Brain microvascular endothelial cell (primary cell): ENCODE results near the gene SALL3.
"Not testable (repeated sequence)": the region's sequence is repeated elsewhere in the genome, so short reads cannot be mapped to it uniquely, and the experiment has no call there.

ENCODE experiments used
- DNase-seq: peaks from one replicate; pipeline ENCODE4 v3.0.0-alpha.2; 2020
- H3K27ac ChIP-seq: fragments of 250-450 bp; sonication (Bioruptor Pico); 2 replicates; pipeline ENCODE4 v1.5.1; 2020; ENCODE audit warnings: mild to moderate bottlenecking, moderate library complexity
- H3K27me3 ChIP-seq: fragments of 250-450 bp; sonication (Bioruptor Pico); replicated peaks from 2 replicates; pipeline ENCODE4 v1.5.1; 2020; ENCODE audit warnings: mild to moderate bottlenecking
- H3K36me3 ChIP-seq: fragments of 250-450 bp; sonication (Bioruptor Pico); replicated peaks from 2 replicates; pipeline ENCODE4 v1.5.1; 2020; ENCODE audit warnings: mild to moderate bottlenecking
- H3K4me3 ChIP-seq: 2 replicates; pipeline ENCODE4 v1.5.1; 2011; ENCODE audit warnings: low read depth, mild to moderate bottlenecking, control low read depth, low read length, moderate library complexity
- in situ Hi-C: cut with HindIII; loops from 2 replicates; pipeline ENCODE4 v1.10.0; 2017; ENCODE audit warnings: low sequenced_read_pairs, low pct_ligation_motif_present
- TF ChIP-seq, protein P1 (sequence below): IDR thresholded peaks from 2 replicates; pipeline ENCODE4 v1.5.1; 2011; ENCODE audit warnings: low read depth, mild to moderate bottlenecking, moderate library complexity, low read length, control low read depth, inconsistent platforms; ENCODE audit errors: missing control alignments

Gene SALL3

DNA sequence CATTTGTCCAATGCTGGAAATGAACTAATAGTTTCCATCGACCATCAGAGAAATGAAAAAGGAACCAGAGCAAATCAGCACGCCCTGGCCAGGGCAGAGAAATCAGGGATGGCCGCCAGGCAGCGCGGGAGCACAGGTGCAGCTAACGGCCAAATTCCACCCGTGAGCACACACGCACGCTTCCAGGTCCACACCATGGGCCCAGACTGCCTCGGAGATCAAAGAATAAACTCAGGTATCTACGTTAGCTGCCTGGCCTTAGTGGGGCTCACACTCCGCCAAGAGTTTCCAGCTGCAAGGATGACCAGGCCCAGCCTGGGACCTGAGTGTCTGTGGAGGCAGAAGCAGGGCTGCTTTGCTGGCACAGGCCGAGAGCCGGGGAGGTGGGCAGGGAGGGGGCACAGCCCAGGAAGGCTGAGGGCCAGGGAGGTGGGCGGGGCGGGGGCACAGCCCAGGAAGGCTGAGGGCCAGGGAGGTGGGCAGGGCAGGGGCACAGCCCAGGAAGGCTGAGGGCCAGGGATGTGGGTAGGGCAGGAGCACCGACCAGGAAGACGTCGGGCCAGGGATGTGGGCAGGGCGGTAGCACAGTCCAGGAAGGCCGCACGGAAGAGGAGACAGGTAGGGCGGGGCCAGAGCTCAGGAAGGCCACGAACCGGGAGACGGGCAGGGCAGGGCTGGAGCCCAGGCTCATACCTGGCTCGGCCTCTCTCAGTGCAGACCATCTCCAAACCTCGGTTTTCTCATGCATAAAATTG is 43.2 kb upstream of the SALL3 start:
- in situ Hi-C loops, result no loop called here
- no peaks in the 10 kb centered on the region for H3K27me3 ChIP-seq
- H3K27ac ChIP-seq, result no peak overlapping the region
- H3K36me3 ChIP-seq, result no peaks in the 10 kb centered on the region
- DNase-seq, result no peak
- no peak overlapping the region for H3K4me3 ChIP-seq
- TF ChIP-seq, protein P1, sequence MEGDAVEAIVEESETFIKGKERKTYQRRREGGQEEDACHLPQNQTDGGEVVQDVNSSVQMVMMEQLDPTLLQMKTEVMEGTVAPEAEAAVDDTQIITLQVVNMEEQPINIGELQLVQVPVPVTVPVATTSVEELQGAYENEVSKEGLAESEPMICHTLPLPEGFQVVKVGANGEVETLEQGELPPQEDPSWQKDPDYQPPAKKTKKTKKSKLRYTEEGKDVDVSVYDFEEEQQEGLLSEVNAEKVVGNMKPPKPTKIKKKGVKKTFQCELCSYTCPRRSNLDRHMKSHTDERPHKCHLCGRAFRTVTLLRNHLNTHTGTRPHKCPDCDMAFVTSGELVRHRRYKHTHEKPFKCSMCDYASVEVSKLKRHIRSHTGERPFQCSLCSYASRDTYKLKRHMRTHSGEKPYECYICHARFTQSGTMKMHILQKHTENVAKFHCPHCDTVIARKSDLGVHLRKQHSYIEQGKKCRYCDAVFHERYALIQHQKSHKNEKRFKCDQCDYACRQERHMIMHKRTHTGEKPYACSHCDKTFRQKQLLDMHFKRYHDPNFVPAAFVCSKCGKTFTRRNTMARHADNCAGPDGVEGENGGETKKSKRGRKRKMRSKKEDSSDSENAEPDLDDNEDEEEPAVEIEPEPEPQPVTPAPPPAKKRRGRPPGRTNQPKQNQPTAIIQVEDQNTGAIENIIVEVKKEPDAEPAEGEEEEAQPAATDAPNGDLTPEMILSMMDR, result no peak

DNA sequence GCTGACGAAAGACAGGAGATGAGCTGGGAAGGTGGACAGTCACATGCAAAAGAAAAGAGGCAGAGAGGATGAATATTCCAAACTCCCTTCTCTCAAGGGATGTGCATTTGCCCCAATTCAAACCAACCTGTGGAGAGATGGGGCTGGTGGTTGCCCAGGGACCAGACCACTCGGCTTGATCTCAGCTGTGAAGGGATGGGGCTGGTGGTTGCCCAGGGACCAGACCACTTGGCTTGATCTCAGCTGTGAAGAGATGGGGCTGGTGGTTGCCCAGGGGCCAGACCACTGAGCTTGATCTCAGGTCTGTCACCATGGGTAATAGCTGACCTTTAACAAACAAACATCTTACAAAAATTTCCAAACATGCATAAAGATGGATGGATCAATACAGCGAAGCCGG is 42.5 kb upstream of the SALL3 start:
- Histone ChIP-seq H3K27me3 (no peaks in the 10 kb centered on the region), H3K4me3 (no peak overlapping the region), H3K27ac (no peak overlapping the region), H3K36me3 (no peaks in the 10 kb centered on the region)
- in situ Hi-C loops, result no loop called here
- TF ChIP-seq, protein P1, result no peak
- DNase-seq, result no peak

DNA sequence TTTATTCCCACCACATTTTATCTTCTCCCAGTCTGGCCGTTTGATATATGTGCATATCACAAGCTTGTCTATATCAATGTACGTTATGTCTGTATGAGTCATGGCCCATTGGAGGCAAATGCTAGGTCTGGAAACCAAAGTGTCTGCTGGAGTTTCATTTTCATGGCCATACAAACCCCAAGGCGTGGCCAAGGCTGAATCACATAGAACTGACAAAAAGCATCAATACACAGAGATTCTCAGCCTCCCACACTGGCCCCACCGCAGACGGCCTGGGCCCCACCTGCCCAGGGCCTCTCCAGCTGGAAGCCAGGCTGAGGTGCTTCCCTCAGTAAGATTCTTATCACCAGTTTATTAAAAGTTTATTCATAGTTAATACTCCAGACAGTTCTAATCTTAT is 40.5 kb upstream of the SALL3 start:
- in situ Hi-C loops, result no loop called here
- DNase-seq, result no peak
- TF ChIP-seq, protein P1, result no peak

DNA sequence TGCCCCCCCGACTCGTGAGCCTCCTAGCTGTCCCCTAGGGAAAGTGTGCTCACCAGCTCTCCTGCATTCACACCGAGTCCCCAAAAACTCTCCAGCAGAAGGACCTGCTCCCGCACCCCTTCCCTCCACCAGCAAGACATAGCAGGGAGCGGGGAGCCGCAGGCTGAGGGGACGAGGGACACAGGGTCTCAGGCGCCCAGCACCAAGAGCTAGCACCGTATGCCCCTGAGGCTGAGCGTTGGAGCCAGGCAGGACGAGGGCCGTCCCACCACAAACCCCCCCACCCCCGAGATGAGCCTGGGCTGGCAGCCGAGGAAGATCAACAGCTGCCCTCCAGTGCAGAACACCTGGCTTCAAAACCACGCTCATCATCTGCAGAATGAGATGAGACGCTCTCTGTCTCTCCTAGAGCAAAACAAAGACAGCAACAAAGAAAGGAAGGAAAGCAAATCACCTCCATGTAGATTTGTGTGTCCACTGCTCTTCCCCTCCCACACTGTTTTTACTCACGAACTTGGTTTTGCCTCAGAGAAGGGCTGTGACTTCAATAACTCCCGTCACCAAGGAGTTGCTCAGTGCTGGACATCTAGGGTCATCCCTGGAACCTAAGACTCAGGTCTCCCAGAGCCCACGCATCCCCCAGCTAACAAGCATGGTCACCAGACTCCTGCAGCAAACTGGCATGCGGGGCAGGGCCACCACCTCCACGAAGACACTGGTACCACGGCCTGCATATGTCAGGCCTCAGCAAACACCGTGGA is 39.7 kb upstream of the SALL3 start:
- Histone ChIP-seq H3K36me3 (no peaks in the 10 kb centered on the region), H3K4me3 (no peak overlapping the region), H3K27ac (no peak overlapping the region), H3K27me3 (no peaks in the 10 kb centered on the region)
- in situ Hi-C loops, result no loop called here
- no peak for DNase-seq
- TF ChIP-seq, protein P1, result no peak

More for the DNA sequence above, 40.5 kb upstream of the SALL3 start:
- Histone ChIP-seq H3K4me3 (no peak overlapping the region), H3K27ac (no peak overlapping the region), H3K27me3 (no peaks in the 10 kb centered on the region), H3K36me3 (no peaks in the 10 kb centered on the region)

DNA sequence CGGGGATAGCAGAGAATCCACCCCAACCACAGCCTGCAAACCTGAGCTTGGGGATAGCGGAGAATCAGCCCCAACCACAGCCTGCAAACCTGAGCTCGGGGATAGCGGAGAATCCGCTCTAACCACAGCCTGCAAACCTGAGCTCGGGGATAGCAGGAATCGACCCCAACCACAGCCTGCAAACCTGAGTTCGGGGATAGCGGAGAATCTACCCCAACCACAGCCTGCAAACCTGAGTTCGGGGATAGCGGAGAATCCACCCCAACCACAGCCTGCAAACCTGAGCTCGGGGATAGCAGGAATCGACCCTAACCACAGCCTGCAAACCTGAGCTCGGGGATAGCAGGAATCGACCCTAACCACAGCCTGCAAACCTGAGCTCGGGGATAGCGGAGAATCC is 37.4 kb upstream of the SALL3 start:
- in situ Hi-C loops, H3K27me3 ChIP-seq, H3K4me3 ChIP-seq, H3K36me3 ChIP-seq, DNase-seq, H3K27ac ChIP-seq: not testable (repeated sequence)

DNA sequence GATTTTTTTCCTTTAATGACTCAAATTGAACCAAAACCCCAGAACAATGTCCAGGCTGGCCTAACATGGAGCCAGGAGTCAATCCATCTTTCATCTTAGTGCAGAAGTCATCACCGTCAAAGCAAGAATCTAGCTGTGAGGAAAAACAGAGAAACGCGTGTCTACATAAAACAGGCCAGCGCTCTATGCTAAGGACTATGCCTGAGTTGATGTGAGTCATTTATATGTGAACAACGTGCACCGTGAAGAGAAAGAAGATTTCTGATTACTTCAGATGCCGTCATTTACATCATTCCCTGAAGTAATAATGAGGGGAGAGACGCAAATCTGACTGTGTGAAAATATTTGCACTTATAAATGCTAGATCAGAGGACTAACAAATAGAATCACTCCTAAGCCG is 34.0 kb upstream of the SALL3 start:
- TF ChIP-seq, protein P1, result no peak
- in situ Hi-C loops, result no loop called here
- Histone ChIP-seq H3K4me3 (no peak overlapping the region), H3K36me3 (no peaks in the 10 kb centered on the region), H3K27ac (no peak overlapping the region), H3K27me3 (no peaks in the 10 kb centered on the region)
- DNase-seq, result no peak
